T-cell (primary cell): ENCODE data around the gene PCLO. TPM values are rescaled to one million over a fixed set of nuclear protein-coding genes. Genes with fewer than 3 reads are reported as not detected.

Experiments used
- ATAC-seq, 4 experiments: fragments of 200-7000 bp in 3 of 4; fragments of 150-1000 bp in 1 of 4; cut with Tn5 transposase; replicated peaks in 1 of 4; 1 replicate in 3 of 4; 2 replicates in 1 of 4; pipeline ENCODE4 v1.10.0; 2021; ENCODE audit warnings: moderate library complexity in 3 of 4, mild to moderate bottlenecking in 2 of 4, moderate number of reproducible peaks in 1 of 4
- CTCF ChIA-PET, 2 donors: fragments of 300-600 bp; sonication (Branson Sonifier 250); formaldehyde crosslinking; loops; one replicate each; lab custom pipeline; 2022; ENCODE audit warnings: antibody characterized with exemption in 2 of 2; lab: Charles Lee
- POLR2A ChIA-PET, 2 donors: fragments of 300-600 bp; sonication (Branson Sonifier 250); formaldehyde crosslinking; loops; one replicate each; lab custom pipeline; 2022; ENCODE audit warnings: antibody characterized with exemption in 2 of 2; lab: Charles Lee
- DNase-seq, 35 experiments: peaks; one replicate each; pipeline versions ENCODE4 v3.0.0 to v3.0.0-alpha.2; 2013 to 2023
- H3K27ac ChIP-seq: one replicate; pipeline ENCODE4 v1.5.1; 2013; ENCODE audit warnings: low read length
- H3K27me3 ChIP-seq, 2 experiments: replicated peaks in 1 of 2; 1 replicate in 1 of 2; 2 replicates in 1 of 2; pipeline versions ENCODE4 v1.6.1 to v1.7.0; 2013; ENCODE audit warnings: low read length in 1 of 2, mixed read lengths in 1 of 2; ENCODE audit not compliant: control insufficient read depth in 2 of 2, insufficient read depth in 2 of 2; ENCODE audit errors: extremely low read depth in 1 of 2
- H3K36me3 ChIP-seq, 2 donors: 1 replicate in 1 of 2; 2 replicates in 1 of 2; pipeline versions ENCODE4 v1.6.1 to v1.7.0; 2013; ENCODE audit warnings: low read length in 1 of 2; ENCODE audit not compliant: control insufficient read depth in 2 of 2, insufficient read depth in 1 of 2; ENCODE audit errors: extremely low read depth in 1 of 2
- H3K4me1 ChIP-seq, 2 experiments: 1 replicate in 1 of 2; 2 replicates in 1 of 2; pipeline versions ENCODE4 v1.6.1 to v1.7.0; 2013; ENCODE audit warnings: low read length in 2 of 2, mixed read lengths in 1 of 2; ENCODE audit not compliant: insufficient read depth in 2 of 2, control insufficient read depth in 1 of 2; ENCODE audit errors: extremely low read depth in 1 of 2
- H3K4me3 ChIP-seq, 2 donors: 1 replicate in 1 of 2; 2 replicates in 1 of 2; pipeline versions ENCODE4 v1.5.1 to v1.7.0; 2013; ENCODE audit warnings: mild to moderate bottlenecking in 2 of 2, low read length in 1 of 2, moderate library complexity in 1 of 2; ENCODE audit not compliant: control insufficient read depth in 1 of 2; ENCODE audit errors: extremely low read depth in 1 of 2
- H3K9me3 ChIP-seq: 2 replicates; pipeline ENCODE4 v1.7.0; 2013
- H3K27ac Mint-ChIP-seq, 2 donors: one replicate each; pipeline ENCODE4 v1.8.0; 2020 to 2021; ENCODE audit warnings: mild to moderate bottlenecking in 2 of 2, mixed read lengths in 2 of 2
- H3K27me3 Mint-ChIP-seq, 2 donors: one replicate each; pipeline ENCODE4 v1.8.0; 2021 to 2022; ENCODE audit warnings: mixed read lengths in 2 of 2
- H3K36me3 Mint-ChIP-seq: one replicate; pipeline ENCODE4 v1.8.0; 2021; ENCODE audit warnings: mixed read lengths
- H3K4me1 Mint-ChIP-seq, 3 donors: one replicate each; pipeline ENCODE4 v1.8.0; 2020 to 2022; ENCODE audit warnings: mixed read lengths in 3 of 3, mild to moderate bottlenecking in 1 of 3
- H3K4me3 Mint-ChIP-seq, 3 donors: one replicate each; pipeline ENCODE4 v1.8.0; 2020 to 2022; ENCODE audit warnings: mild to moderate bottlenecking in 3 of 3, mixed read lengths in 3 of 3, moderate library complexity in 3 of 3
- H3K9me3 Mint-ChIP-seq, 3 donors: one replicate each; pipeline ENCODE4 v1.8.0; 2020 to 2022; ENCODE audit warnings: mixed read lengths in 3 of 3
- WGBS: methylation state at CpG from one replicate; pipeline ENCODE4 v1.1.5; 2013; ENCODE audit warnings: missing lambda C conversion rate; ENCODE audit not compliant: insufficient coverage; 5-methylcytosine and 5-hydroxymethylcytosine counted together
- total RNA-seq, 35 experiments: library from RNA in 6 of 35; stranded (reverse) in 6 of 35; fragments of 120-200 nt in 1 of 35; gene quantifications; one replicate each; pipeline versions ENCODE4 v1.2.1 to v1.2.4 and lab custom pipeline; 2013 to 2026

The PCLO gene
- total RNA-seq, 5 donors from 2014 or later (not counting 1 experiment from before 2014, with no cell fraction given) = 0.03 to 0.05 (median 0.03) TPM; not detected in 1

DNA sequence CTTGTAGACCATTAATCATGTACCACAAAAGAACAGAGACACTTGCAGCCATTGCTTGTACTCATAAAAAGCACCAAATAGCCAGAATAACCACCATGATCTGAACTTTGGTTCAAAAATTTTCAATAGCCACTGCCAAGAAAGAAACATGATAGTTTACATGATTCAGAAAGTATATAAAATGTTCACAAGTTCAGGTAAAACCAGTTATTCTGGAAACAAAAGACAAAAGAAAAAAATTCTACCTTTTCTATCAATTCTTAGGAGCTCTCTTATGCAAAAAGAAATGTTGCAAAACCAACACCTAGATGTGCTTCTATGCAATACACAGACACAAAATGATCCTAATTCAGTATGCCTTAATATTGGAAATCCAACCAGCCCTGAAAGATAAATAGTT lies 108.7 kb downstream of the PCLO start:
- ChIA-PET POLR2A (no interaction called here), CTCF (no interaction called here)
- H3K27ac Mint-ChIP-seq = no peak overlapping the region
- H3K36me3 Mint-ChIP-seq = no peaks in the 10 kb centered on the region
- Histone ChIP-seq H3K4me3 (no peak overlapping the region), H3K27ac (no peak overlapping the region), H3K36me3 (no peaks in the 10 kb centered on the region), H3K27me3 (no peaks in the 10 kb centered on the region), H3K4me1 (no peaks in the 10 kb centered on the region), H3K9me3 (no peaks in the 10 kb centered on the region)
- DNase-seq (no peak), ATAC-seq (no peak)
- H3K9me3 Mint-ChIP-seq = peaks cover 3 to 7% (median 7%) of the 10 kb centered on the region in 3 donors
- no peaks in the 10 kb centered on the region for H3K27me3 Mint-ChIP-seq
- no peaks in the 10 kb centered on the region for H3K4me1 Mint-ChIP-seq
- H3K4me3 Mint-ChIP-seq = no peak overlapping the region

DNA sequence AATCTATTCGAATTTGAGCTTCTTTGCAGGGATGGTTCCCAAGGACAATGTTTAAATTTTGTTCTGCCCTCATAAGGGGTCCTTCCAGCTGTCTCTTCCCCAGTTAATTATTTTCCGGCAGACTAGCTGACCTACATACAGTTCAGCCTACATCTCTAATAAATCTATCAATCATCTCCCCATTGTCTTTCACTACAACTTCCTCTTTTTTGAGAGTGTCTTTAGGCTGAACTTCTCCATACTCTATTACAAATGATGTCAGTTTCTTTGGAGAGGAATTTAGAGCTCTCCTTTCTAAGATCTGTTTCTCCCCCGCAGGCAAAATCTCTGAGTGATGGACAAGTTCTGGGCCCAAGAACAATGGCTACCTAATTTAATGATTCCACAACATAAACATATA lies 122.2 kb downstream of the PCLO start:
- Histone ChIP-seq H3K4me3 (no peak overlapping the region), H3K4me1 (no peaks in the 10 kb centered on the region), H3K9me3 (no peaks in the 10 kb centered on the region), H3K27me3 (no peaks in the 10 kb centered on the region), H3K36me3 (no peaks in the 10 kb centered on the region), H3K27ac (no peak overlapping the region)
- H3K27ac Mint-ChIP-seq = no peak overlapping the region
- H3K27me3 Mint-ChIP-seq = no peaks in the 10 kb centered on the region
- H3K36me3 Mint-ChIP-seq = no peaks in the 10 kb centered on the region
- DNase-seq = no peak
- ChIA-PET CTCF (no interaction called here), POLR2A (no interaction called here)
- peaks cover 0 to 9% (median 9%) of the 10 kb centered on the region in 3 donors for H3K9me3 Mint-ChIP-seq
- no peak overlapping the region for H3K4me3 Mint-ChIP-seq
- WGBS = 63% methylated on average over 2 of the region's 3 CpGs
- H3K4me1 Mint-ChIP-seq = no peaks in the 10 kb centered on the region
- ATAC-seq = no peak

DNA sequence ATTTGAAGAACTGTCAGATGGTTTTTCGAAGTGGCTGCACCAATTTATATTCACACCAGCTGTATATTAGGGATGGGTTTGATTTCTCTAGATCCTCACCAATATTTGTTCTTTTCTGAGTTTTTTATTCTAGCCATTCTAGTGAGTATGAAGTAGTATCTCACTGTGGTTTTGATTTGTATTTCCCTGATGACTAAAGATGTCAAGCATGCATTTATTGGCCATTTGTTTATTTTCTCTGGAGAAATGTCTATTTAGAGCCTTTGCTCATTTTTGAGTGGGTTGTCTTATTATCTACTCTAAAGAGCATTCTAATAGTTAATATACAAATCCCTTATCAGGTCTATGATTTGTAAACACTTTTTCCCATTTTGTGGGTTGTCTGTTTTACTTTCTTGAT lies 123.9 kb downstream of the PCLO start:
- no peaks in the 10 kb centered on the region for H3K36me3 Mint-ChIP-seq
- H3K27me3 Mint-ChIP-seq = no peaks in the 10 kb centered on the region
- no peak overlapping the region for H3K4me3 Mint-ChIP-seq
- ChIA-PET CTCF (no interaction called here), POLR2A (no interaction called here)
- H3K36me3 ChIP-seq = no peaks in the 10 kb centered on the region
- no peaks in the 10 kb centered on the region for H3K9me3 ChIP-seq
- ATAC-seq = no peak
- no CpG with 5 or more reads among the region's 1 CpG for WGBS
- H3K27me3 ChIP-seq = no peaks in the 10 kb centered on the region
- no peak overlapping the region for H3K4me3 ChIP-seq
- H3K9me3 Mint-ChIP-seq = peaks cover 0 to 9% (median 6%) of the 10 kb centered on the region in 3 donors
- no peaks in the 10 kb centered on the region for H3K4me1 ChIP-seq
- no peak overlapping the region for H3K27ac ChIP-seq
- no peaks in the 10 kb centered on the region for H3K4me1 Mint-ChIP-seq
- no peak overlapping the region for H3K27ac Mint-ChIP-seq
- no peak for DNase-seq

DNA sequence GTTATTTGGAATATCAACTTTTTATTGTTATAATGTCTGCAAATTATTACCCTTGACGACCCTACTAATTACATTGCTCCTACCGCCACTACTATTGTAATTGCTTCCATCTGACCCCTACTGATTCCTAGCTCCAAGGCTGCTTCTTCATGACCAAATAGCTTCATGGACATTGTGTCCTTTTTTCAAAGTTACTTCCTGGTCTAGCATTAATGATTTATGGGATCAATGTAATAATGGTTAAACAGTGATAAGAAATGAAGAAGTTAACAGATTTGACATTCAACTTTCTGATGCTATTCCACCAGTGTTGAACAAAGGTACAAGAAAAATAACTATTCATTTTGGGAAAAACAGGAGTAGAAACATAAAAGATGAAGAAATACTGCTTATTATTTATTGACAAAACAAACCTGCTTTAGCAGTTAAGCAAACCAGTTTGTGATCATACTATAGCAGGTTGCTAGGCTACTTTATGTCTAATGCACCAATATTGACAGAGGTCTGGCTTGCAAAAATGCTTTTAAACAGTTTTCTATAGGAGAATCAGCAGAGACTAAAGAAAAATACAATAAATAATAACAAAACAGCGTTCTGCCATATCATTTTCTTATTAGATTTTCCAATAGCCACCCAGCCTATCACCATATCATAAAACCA lies 125.8 kb downstream of the PCLO start:
- Mint-ChIP-seq H3K27me3 (no peaks in the 10 kb centered on the region), H3K27ac (no peak overlapping the region), H3K36me3 (no peaks in the 10 kb centered on the region), H3K9me3 (peaks cover 0 to 11% (median 9%) of the 10 kb centered on the region in 3 donors), H3K4me3 (no peak overlapping the region), H3K4me1 (no peaks in the 10 kb centered on the region)
- WGBS = no CpG with 5 or more reads among the region's 3 CpGs
- no peaks in the 10 kb centered on the region for H3K9me3 ChIP-seq
- H3K36me3 ChIP-seq = no peaks in the 10 kb centered on the region
- ChIA-PET CTCF (no interaction called here), POLR2A (no interaction called here)
- no peaks in the 10 kb centered on the region for H3K27me3 ChIP-seq
- ATAC-seq (no peak), DNase-seq (no peak)
- H3K4me1 ChIP-seq = no peaks in the 10 kb centered on the region
- H3K4me3 ChIP-seq = no peak overlapping the region
- no peak overlapping the region for H3K27ac ChIP-seq

DNA sequence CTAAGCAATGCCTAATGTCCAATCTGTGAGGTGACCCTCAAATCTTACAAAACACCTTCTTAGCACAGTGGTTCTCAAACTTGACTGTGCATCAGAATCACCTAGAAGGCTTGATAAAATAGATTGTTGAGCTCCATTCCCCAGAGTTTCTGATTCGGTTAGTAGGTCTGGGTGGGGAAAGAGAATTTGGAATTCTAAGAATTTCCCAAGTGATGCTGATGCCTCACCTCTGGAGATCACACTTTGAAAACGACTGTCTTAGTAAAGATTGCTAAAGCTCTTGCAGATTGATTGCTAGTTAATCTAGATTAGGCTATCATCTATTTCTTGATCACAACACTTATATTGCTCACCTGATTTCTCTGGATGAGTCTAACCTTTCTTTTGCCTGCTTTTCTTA lies 126.6 kb downstream of the PCLO start:
- H3K4me1 ChIP-seq = no peaks in the 10 kb centered on the region
- H3K36me3 ChIP-seq = no peaks in the 10 kb centered on the region
- no peak overlapping the region for H3K4me3 ChIP-seq
- POLR2A ChIA-PET = no interaction called here
- no peaks in the 10 kb centered on the region for H3K27me3 ChIP-seq
- Mint-ChIP-seq H3K4me3 (no peak overlapping the region), H3K36me3 (no peaks in the 10 kb centered on the region), H3K27me3 (no peaks in the 10 kb centered on the region), H3K9me3 (peaks cover 0 to 14% (median 11%) of the 10 kb centered on the region in 3 donors), H3K4me1 (no peaks in the 10 kb centered on the region), H3K27ac (no peak overlapping the region)
- no peaks in the 10 kb centered on the region for H3K9me3 ChIP-seq
- ATAC-seq (no peak), DNase-seq (no peak)
- H3K27ac ChIP-seq = no peak overlapping the region
- CTCF ChIA-PET = no interaction called here
- no CpG with 5 or more reads among the region's 2 CpGs for WGBS

DNA sequence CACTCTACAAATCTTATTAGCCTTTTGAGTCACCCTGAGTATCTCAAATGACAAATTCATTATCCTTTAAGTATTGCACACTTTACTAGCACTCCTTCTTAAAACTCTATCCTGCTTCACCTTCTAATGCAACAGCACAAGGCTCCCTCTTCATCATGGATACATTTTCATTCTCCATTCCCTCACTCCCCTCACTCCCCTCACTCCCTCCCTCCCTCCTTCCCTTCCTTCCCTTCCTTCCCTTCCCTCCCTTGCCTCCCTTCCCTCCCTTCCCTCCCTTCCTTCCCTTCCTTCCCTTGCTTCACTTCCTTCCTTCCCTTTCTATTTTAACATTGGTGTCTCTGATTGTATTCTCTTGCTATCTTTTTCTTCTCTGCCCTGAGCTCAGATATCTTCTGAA lies 130.5 kb downstream of the PCLO start:
- H3K27me3 Mint-ChIP-seq = no peaks in the 10 kb centered on the region
- ChIA-PET CTCF (no interaction called here), POLR2A (no interaction called here)
- Histone ChIP-seq H3K9me3 (no peaks in the 10 kb centered on the region), H3K27ac (no peak overlapping the region), H3K27me3 (no peaks in the 10 kb centered on the region), H3K36me3 (no peaks in the 10 kb centered on the region), H3K4me1 (no peaks in the 10 kb centered on the region), H3K4me3 (no peak overlapping the region)
- no peak overlapping the region for H3K27ac Mint-ChIP-seq
- no peaks in the 10 kb centered on the region for H3K36me3 Mint-ChIP-seq
- DNase-seq (no peak), ATAC-seq (no peak)
- no peaks in the 10 kb centered on the region for H3K4me1 Mint-ChIP-seq
- H3K4me3 Mint-ChIP-seq = no peak overlapping the region
- peaks cover 0 to 8% (median 6%) of the 10 kb centered on the region in 3 donors for H3K9me3 Mint-ChIP-seq
